HepG2 (cell line): Measurements from ENCODE around the gene TTYH2.
"Not testable (repeated sequence)": the region's sequence is repeated elsewhere in the genome, so short reads cannot be mapped to it uniquely, and the experiment has no call there.

Source experiments
- POLR2A ChIP-seq, 2 experiments: IDR thresholded peaks; 2 replicates each; pipeline ENCODE4 v1.6.1; 2011; ENCODE audit warnings: low read depth in 2 of 2, low read length in 2 of 2, mild to moderate bottlenecking in 1 of 2, moderate library complexity in 1 of 2; ENCODE audit not compliant: insufficient read depth in 1 of 2
- ZNF761 ChIP-seq: sonication (generic); formaldehyde crosslinking; conservative IDR thresholded peaks from 2 replicates; pipeline ENCODE4 v1.4.0; 2020; ENCODE audit warnings: mild to moderate bottlenecking, missing genetic modification reagents
- TF ChIP-seq, protein P1 (sequence below): sonication (generic); formaldehyde crosslinking; IDR thresholded peaks from 2 replicates; pipeline ENCODE4 v1.5.0; 2020; ENCODE audit warnings: mild to moderate bottlenecking, missing genetic modification reagents, moderate library complexity

DNA sequence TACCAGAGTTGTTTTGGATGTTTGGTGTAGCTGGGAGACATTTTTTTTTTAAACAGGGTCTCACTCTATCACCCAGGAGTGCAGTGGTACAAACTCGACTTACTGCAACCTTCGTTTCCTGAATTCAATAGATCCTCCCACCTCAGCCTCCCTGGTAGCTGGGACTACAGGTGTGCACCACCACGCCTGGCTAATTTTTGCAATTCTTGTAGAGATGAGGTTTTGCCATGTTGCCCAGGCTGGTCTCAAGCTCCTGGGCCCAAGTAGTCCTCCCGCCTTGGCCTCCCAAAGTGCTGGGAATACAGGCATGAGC is 68.9 kb downstream of the TTYH2 start:
- TF ChIP-seq POLR2A (IDR thresholded peaks at IDR 0.05; ENCODE audit: insufficient read depth in 1 of 2, low read depth in 2 of 2, low read length in 2 of 2); ZNF761 (CRISPR knock-in tag): not testable (repeated sequence)
- TF ChIP-seq, protein P1, sequence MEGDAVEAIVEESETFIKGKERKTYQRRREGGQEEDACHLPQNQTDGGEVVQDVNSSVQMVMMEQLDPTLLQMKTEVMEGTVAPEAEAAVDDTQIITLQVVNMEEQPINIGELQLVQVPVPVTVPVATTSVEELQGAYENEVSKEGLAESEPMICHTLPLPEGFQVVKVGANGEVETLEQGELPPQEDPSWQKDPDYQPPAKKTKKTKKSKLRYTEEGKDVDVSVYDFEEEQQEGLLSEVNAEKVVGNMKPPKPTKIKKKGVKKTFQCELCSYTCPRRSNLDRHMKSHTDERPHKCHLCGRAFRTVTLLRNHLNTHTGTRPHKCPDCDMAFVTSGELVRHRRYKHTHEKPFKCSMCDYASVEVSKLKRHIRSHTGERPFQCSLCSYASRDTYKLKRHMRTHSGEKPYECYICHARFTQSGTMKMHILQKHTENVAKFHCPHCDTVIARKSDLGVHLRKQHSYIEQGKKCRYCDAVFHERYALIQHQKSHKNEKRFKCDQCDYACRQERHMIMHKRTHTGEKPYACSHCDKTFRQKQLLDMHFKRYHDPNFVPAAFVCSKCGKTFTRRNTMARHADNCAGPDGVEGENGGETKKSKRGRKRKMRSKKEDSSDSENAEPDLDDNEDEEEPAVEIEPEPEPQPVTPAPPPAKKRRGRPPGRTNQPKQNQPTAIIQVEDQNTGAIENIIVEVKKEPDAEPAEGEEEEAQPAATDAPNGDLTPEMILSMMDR (CRISPR knock-in tag), result not testable (repeated sequence)
